DND-41 (cell line): Measurements from ENCODE around the gene CD151.
A peak's percentile ranks its signal among the peaks of the same experiment; 100 is the strongest.

Experiments
- ATAC-seq: fragments of 200-7000 bp; cut with Tn5 transposase; 3 replicates; pipeline ENCODE4 v1.9.1; 2021; ENCODE audit warnings: low read depth; ENCODE audit not compliant: insufficient read depth
- DNase-seq: peaks from one replicate; pipeline ENCODE4 v3.0.0-alpha.2; 2020
- H2AFZ ChIP-seq: 2 replicates; pipeline ENCODE4 v1.6.0; 2012; ENCODE audit warnings: low read depth, low read length
- H3K27ac ChIP-seq: 2 replicates; pipeline ENCODE4 v1.5.1; 2012; ENCODE audit warnings: low read length, inconsistent platforms
- H3K27me3 ChIP-seq: fragments of 200-600 bp; sonication (generic); 2 replicates; pipeline ENCODE4 v1.6.0; 2012; ENCODE audit warnings: low read length, mild to moderate bottlenecking, inconsistent platforms; ENCODE audit not compliant: insufficient read depth, poor library complexity
- H3K36me3 ChIP-seq: 2 replicates; pipeline ENCODE4 v1.5.1; 2012; ENCODE audit warnings: low read length, inconsistent platforms; ENCODE audit not compliant: insufficient read depth
- H3K4me1 ChIP-seq: 2 replicates; pipeline ENCODE4 v1.5.1; 2012; ENCODE audit warnings: mild to moderate bottlenecking, low read length; ENCODE audit not compliant: insufficient read depth
- H3K4me2 ChIP-seq: 2 replicates; pipeline ENCODE4 v1.6.0; 2012; ENCODE audit warnings: mild to moderate bottlenecking, moderate library complexity, low read length, inconsistent platforms; ENCODE audit not compliant: insufficient read depth
- H3K4me3 ChIP-seq, 2 experiments: fragments of 200-600 bp in 1 of 2; shearing (Covaris generic) in 1 of 2; 2 replicates each; pipeline ENCODE4 v1.5.1; 2012 to 2016; ENCODE audit warnings: inconsistent platforms in 2 of 2, low read length in 2 of 2, mild to moderate bottlenecking in 2 of 2, low read depth in 1 of 2, moderate library complexity in 1 of 2
- H3K79me2 ChIP-seq: 2 replicates; pipeline ENCODE4 v1.6.0; 2012; ENCODE audit warnings: low read length, inconsistent platforms; ENCODE audit not compliant: insufficient read depth
- H3K9ac ChIP-seq: 2 replicates; pipeline ENCODE4 v1.6.0; 2012; ENCODE audit warnings: low read depth, mild to moderate bottlenecking, inconsistent platforms, low read length, moderate library complexity
- H3K9me3 ChIP-seq: 2 replicates; pipeline ENCODE4 v1.5.1; 2012; ENCODE audit warnings: low read length, moderate library complexity, mild to moderate bottlenecking, inconsistent platforms; ENCODE audit not compliant: insufficient read depth, severe bottlenecking
- H4K20me1 ChIP-seq: 2 replicates; pipeline ENCODE4 v1.6.0; 2012; ENCODE audit warnings: low read length; ENCODE audit not compliant: insufficient read depth
- EZH2 ChIP-seq: IDR thresholded peaks from 3 replicates; pipeline ENCODE4 v1.6.1; 2012; ENCODE audit warnings: borderline replicate concordance, low read depth, mild to moderate bottlenecking, moderate library complexity, low read length, inconsistent platforms; ENCODE audit not compliant: severe bottlenecking
- TF ChIP-seq, protein P1 (sequence below): IDR thresholded peaks from 2 replicates; pipeline ENCODE4 v1.5.1; 2012; ENCODE audit warnings: borderline replicate concordance, low read length, moderate library complexity, mild to moderate bottlenecking; ENCODE audit not compliant: poor library complexity, severe bottlenecking; ENCODE audit errors: extremely low read depth

The CD151 gene

DNA sequence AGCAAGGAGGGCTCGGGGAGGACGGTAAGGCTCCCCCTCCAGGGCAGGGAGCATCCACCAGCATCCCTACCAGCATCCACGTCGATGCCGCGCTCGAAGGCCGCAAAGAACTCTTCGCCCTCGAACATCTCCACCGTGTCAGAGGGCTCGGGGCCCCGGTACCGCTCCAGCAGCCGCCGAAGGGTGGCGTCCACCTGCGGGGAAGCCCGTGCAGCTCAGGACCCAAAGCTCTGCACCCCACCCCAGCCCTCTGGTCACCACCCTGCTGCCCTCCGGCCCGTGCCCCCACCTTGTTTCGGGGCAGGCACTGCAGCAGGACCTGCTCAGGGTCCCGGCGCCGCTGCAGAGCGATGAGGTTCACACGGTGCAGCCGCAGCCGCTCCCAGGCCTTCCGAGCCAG, 32.3 kb upstream of the CD151 start:
- no peak overlapping the region for H2AFZ ChIP-seq
- peaks cover 51% of the 10 kb centered on the region for H3K79me2 ChIP-seq
- H3K4me2 ChIP-seq = no peak overlapping the region
- no peak for TF ChIP-seq EZH2
- TF ChIP-seq, protein P1, sequence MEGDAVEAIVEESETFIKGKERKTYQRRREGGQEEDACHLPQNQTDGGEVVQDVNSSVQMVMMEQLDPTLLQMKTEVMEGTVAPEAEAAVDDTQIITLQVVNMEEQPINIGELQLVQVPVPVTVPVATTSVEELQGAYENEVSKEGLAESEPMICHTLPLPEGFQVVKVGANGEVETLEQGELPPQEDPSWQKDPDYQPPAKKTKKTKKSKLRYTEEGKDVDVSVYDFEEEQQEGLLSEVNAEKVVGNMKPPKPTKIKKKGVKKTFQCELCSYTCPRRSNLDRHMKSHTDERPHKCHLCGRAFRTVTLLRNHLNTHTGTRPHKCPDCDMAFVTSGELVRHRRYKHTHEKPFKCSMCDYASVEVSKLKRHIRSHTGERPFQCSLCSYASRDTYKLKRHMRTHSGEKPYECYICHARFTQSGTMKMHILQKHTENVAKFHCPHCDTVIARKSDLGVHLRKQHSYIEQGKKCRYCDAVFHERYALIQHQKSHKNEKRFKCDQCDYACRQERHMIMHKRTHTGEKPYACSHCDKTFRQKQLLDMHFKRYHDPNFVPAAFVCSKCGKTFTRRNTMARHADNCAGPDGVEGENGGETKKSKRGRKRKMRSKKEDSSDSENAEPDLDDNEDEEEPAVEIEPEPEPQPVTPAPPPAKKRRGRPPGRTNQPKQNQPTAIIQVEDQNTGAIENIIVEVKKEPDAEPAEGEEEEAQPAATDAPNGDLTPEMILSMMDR = no peak
- ATAC-seq (no peak), DNase-seq (no peak)
- H3K9me3 ChIP-seq = no peaks in the 10 kb centered on the region
- no peak overlapping the region for H3K9ac ChIP-seq
- no peak overlapping the region for H3K4me3 ChIP-seq
- H4K20me1 ChIP-seq = peaks cover 61% of the 10 kb centered on the region
- H3K36me3 ChIP-seq = peaks cover 53% of the 10 kb centered on the region
- H3K4me1 ChIP-seq = peaks cover 66% of the 10 kb centered on the region
- no peaks in the 10 kb centered on the region for H3K27me3 ChIP-seq
- H3K27ac ChIP-seq = no peak overlapping the region

GRCh38 chr11:801097-801780, 31.5 kb upstream of the CD151 start:
- ATAC-seq = no peak
- DNase-seq = no peak
- no peaks in the 10 kb centered on the region for H3K9me3 ChIP-seq
- peaks cover 44% of the 10 kb centered on the region for H3K79me2 ChIP-seq
- H3K36me3 ChIP-seq = peaks cover 53% of the 10 kb centered on the region
- TF ChIP-seq EZH2 = no peak
- TF ChIP-seq, protein P1 = no peak
- no peak overlapping the region for H3K9ac ChIP-seq
- no peak overlapping the region for H3K27ac ChIP-seq
- no peak overlapping the region for H3K4me3 ChIP-seq
- peaks cover 65% of the 10 kb centered on the region for H3K4me1 ChIP-seq
- H3K4me2 ChIP-seq = no peak overlapping the region
- H3K27me3 ChIP-seq = no peaks in the 10 kb centered on the region
- peaks cover 56% of the 10 kb centered on the region for H4K20me1 ChIP-seq
- no peak overlapping the region for H2AFZ ChIP-seq

DNA sequence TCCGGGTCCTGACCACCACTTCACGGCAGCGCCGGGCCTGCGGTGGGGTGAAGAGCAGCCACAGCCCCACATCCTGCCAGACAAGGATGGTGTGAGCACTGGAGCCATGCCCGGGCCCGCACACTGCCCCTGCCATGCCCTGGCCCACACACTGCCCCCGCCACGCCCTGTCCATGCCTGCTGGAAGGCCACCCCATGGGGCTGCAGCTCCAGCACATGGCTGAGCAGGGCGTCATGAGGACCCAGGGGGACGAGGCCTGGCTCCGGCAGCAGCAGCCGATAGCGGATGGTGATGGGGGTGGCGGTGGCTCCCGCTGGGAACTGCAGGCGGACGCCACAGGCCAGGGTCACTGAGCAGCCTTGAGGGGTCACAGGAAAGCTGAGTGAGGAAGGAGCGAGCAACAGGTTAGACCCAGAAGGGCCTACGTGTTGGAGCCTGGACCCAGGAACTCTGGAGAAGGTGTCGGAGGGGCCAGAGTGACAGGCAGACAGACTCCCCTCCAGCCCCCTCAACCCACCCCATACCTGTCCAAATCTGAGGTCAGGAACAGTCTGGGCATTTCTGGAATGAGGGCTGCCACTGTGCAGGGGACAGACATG, 30.6 kb upstream of the CD151 start:
- ATAC-seq (no peak), DNase-seq (no peak)
- peak overlapping the region; percentile 93; the same call in 1 of the 2 replicates for H3K4me2 ChIP-seq
- H3K27me3 ChIP-seq = no peaks in the 10 kb centered on the region
- H3K4me3 ChIP-seq = no peak overlapping the region
- H2AFZ ChIP-seq = no peak overlapping the region
- peaks cover 53% of the 10 kb centered on the region for H3K36me3 ChIP-seq
- TF ChIP-seq, protein P1 = no peak
- TF ChIP-seq EZH2 = no peak
- no peaks in the 10 kb centered on the region for H3K9me3 ChIP-seq
- H3K79me2 ChIP-seq = peaks cover 39% of the 10 kb centered on the region
- H3K4me1 ChIP-seq = peaks cover 56% of the 10 kb centered on the region
- no peak overlapping the region for H3K27ac ChIP-seq
- no peak overlapping the region; the same call in 1 of the 2 replicates for H3K9ac ChIP-seq
- H4K20me1 ChIP-seq = peaks cover 47% of the 10 kb centered on the region
